GM12864 (cell line): ENCODE measurements around the gene FAM131B.
A peak's percentile ranks its signal among the peaks of the same experiment; 100 is the strongest.

Experiments used
- DNase-seq: peaks from one replicate; pipeline ENCODE4 v3.0.0-alpha.2; 2011; ENCODE audit warnings: low read depth
- H3K4me3 ChIP-seq: 2 replicates; pipeline ENCODE4 v1.5.1; 2011; ENCODE audit warnings: mild to moderate bottlenecking, low read depth, low read length, control low read depth
- TF ChIP-seq, protein P1 (sequence below): IDR thresholded peaks from 2 replicates; pipeline ENCODE4 v1.5.1; 2011; ENCODE audit warnings: low read depth, mild to moderate bottlenecking, moderate library complexity, low read length, control low read depth, inconsistent platforms; ENCODE audit errors: missing control alignments

Gene FAM131B

DNA sequence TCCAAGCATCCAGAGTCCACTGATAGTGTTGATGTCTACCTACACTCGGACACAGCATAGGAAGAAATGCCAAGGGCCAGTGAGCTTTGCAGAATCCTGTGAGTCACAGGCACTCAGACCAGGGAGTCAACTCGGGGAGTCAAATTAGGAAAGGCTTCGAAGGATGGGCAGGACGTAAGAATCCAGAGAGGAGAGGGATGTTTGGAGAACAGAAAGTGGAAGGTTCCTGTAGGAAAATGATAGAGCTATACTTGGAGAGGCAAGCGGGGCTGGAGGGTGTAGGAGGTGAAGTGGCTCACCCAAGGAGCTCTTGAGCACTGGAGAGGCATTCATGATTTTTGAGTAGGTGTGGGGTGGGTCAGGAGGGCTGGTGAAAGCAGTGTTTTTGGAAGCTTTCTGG lies 21.6 kb upstream of the FAM131B start:
- H3K4me3 ChIP-seq, result no peak overlapping the region
- no peak for DNase-seq
- TF ChIP-seq, protein P1, sequence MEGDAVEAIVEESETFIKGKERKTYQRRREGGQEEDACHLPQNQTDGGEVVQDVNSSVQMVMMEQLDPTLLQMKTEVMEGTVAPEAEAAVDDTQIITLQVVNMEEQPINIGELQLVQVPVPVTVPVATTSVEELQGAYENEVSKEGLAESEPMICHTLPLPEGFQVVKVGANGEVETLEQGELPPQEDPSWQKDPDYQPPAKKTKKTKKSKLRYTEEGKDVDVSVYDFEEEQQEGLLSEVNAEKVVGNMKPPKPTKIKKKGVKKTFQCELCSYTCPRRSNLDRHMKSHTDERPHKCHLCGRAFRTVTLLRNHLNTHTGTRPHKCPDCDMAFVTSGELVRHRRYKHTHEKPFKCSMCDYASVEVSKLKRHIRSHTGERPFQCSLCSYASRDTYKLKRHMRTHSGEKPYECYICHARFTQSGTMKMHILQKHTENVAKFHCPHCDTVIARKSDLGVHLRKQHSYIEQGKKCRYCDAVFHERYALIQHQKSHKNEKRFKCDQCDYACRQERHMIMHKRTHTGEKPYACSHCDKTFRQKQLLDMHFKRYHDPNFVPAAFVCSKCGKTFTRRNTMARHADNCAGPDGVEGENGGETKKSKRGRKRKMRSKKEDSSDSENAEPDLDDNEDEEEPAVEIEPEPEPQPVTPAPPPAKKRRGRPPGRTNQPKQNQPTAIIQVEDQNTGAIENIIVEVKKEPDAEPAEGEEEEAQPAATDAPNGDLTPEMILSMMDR, result no peak

DNA sequence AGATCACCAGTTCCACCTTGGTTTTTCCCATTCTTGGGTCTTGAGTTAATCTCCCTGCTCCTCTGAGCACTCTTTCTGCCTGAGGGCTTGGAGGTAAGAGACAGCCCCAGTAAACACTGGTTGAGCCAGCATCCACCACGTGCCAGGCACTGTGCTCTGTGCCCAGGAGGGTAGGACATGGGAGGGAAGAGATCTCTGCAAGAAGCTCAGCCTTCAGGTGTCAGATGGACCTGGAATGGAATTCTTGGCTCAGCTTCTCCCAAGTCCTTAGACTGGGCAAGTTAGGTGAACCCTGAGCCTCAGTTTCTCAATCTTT lies 21.1 kb upstream of the FAM131B start:
- H3K4me3 ChIP-seq, result no peak overlapping the region
- TF ChIP-seq, protein P1, result no peak

DNA sequence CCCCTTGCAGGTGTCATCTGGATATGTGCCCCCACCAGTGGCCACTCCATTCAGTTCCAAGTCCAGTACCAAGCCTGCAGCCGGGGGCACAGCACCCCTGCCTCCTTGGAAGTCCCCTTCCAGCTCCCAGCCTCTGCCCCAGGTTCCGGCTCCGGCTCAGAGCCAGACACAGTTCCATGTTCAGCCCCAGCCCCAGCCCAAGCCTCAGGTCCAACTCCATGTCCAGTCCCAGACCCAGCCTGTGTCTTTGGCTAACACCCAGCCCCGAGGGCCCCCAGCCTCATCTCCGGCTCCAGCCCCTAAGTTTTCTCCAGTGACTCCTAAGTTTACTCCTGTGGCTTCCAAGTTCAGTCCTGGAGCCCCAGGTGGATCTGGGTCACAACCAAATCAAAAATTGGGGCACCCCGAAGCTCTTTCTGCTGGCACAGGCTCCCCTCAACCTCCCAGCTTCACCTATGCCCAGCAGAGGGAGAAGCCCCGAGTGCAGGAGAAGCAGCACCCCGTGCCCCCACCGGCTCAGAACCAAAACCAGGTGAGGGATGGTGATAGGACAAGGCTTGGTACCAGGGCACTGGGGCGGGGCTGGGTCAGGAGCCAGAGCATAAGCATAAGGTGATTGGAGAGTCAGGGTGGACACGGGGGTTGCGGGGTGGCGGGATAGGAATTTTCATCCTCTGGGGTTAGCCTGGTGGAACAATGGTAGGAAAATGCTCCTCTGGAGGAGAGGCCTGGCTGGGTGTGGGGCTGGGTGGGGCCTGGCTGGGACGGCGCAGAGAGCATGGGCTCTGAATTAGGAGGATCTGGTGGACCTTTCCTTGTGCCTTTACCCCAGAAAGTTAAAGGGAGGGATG lies 20.5 kb upstream of the FAM131B start:
- TF ChIP-seq, protein P1, result no peak
- no peak for DNase-seq
- peak overlapping the region; percentile 97 for H3K4me3 ChIP-seq

More for the DNA sequence above, 21.1 kb upstream of the FAM131B start:
- DNase-seq, result no peak

DNA sequence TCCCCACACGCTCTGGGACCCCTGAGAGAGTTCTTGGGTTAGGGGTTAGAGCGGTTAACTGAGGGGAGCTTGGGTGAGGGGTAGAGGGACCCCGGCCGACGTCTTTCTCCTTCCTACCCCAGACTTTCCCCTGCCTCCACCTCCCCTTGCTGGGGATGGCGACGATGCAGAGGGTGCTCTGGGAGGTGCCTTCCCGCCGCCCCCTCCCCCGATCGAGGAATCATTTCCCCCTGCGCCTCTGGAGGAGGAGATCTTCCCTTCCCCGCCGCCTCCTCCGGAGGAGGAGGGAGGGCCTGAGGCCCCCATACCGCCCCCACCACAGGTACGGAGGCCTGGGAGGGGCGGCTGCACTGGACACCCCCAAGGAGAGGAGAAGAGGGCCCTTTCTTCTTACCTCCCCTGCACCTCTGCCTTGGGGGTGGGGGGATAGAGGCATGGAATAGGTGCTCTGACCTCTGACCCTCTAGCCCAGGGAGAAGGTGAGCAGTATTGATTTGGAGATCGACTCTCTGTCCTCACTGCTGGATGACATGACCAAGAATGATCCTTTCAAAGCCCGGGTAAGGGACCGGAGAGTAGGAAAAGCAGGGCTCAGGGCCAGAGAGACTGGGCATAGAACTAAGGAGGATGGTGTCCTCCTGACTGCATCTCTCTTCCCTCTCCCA lies 19.7 kb upstream of the FAM131B start:
- TF ChIP-seq, protein P1, result no peak
- DNase-seq, result no peak
- peak overlapping the region; percentile 97 for H3K4me3 ChIP-seq

DNA sequence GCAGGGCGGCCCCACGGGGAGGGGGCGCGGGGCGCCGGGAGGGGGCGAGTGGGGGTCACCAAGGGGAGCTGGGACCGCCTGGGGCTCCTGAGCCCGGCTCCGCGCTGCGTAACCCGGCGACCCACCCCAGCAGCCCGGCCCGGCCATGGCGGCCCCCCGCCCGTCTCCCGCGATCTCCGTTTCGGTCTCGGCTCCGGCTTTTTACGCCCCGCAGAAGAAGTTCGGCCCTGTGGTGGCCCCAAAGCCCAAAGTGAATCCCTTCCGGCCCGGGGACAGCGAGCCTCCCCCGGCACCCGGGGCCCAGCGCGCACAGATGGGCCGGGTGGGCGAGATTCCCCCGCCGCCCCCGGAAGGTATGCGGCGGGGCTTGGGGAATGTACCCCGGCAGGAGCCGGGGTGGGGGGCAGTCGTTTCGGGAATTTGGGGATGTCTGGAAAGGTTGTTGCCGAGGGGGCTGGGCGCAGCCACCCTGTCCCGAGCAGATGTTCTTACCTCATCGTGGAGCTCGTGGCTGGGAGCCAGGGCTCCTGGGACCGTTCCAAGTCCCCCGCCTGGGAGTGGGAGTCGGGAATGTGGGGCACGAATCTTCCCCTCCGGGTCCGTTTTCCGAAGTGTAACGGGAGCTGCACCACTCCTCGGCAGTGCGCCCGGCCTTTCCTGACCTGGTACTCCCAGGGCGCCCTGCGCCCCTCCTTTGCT lies 19.1 kb upstream of the FAM131B start:
- TF ChIP-seq, protein P1, result no peak
- peak overlapping the region; percentile 97 for H3K4me3 ChIP-seq
- DNase-seq, result no peak

DNA sequence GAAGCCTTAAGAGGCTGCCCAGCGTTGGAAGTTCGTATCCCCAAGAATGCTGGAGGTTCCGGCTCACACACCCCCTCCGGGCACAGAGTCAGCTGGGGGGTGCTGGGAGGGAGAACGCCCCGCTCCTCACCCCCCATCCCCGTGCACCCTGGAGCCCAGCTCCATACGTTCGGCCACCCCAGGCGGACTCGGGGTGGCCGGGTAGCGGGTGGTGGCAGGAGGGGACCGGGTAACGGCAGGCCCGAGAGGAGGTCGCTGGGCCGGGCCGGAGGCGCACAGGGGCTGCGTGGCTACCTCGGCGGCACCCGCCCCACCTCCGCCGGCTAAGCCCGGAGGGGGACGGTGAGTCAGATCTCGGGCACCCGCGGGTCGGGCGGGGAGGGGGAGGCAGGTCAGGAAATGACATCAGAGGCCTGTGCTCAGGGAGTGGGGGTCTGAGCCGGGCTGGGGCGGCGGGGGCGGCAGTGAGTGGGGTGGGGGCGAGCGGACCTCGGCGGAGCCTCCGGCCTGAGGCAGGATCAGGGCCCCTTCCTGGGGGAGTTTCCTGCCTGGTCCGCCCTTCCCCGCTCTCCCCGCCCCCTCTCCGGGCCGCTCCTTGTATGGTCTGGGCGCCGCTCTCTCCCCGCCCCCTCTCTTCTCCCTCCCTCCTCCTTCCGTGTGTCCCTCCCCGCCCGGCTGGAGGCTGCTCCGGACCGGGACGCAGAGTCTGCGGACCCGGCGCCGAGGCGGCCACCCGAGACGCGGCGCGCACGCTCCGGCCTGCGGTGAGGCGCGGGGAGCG lies 18.3 kb upstream of the FAM131B start, which contains the start of gene ZYX:
Gene ZYX (plus strand): TSS at position 700 of the 781 bp plus-strand sequence. CDS start 227 bp downstream, outside the sequence.
- DNase-seq, result peak; percentile 65
- H3K4me3 ChIP-seq, result peak within 1 kb of the TSS; percentile 97
- TF ChIP-seq, protein P1, result no peak
